Sciatic nerve (tissue), 2 donors: ENCODE results near the gene ERC2. TPM values are rescaled to one million over a fixed set of nuclear protein-coding genes. Genes with fewer than 3 reads are reported as not detected.
"Not testable (repeated sequence)": the region's sequence is repeated elsewhere in the genome, so short reads cannot be mapped to it uniquely, and the experiment has no call there.

Experiments used
- ATAC-seq: fragments of 200-7000 bp; cut with Tn5 transposase; one replicate; pipeline ENCODE4 v1.9.1; 2020; ENCODE audit warnings: mild to moderate bottlenecking, moderate library complexity
- DNase-seq: peaks from one replicate; pipeline ENCODE4 v3.0.0-alpha.2; 2020; ENCODE audit warnings: low spot score
- intact Hi-C: fragments of 100-400 bp; cut with DNase I; formaldehyde crosslinking; loops from one replicate; pipeline ENCODE4 v1.14.2; 2022
- total RNA-seq: library from RNA; stranded (reverse); fragmentation: NEBNext Ultra II Directional; extraction: Animal tissue kit (Norgen Biotek cat#: 25700); gene quantifications from one replicate; pipeline ENCODE4 v1.2.1, GENCODE V29; 2021
- donor health status: DM: no; HTN: no; CAD: no.
- donor health status: DM: no; HTN: no; CAD: no.

The ERC2 gene
- total RNA-seq, 1 donor from 2014 or later: 1.7 TPM

- intact Hi-C loops: no loop called here
- DNase-seq: no peak
- no peak for ATAC-seq
These were observed 180.0 kb downstream of the ERC2 start for GRCh38 chr3:56288258-56288657.

- intact Hi-C loops: no loop called here
- DNase-seq (no peak), ATAC-seq (peak; percentile 65)
These were observed 185.9 kb downstream of the ERC2 start for GRCh38 chr3:56282341-56282740.

GRCh38 chr3:56277236-56277635 is 191.0 kb downstream of the ERC2 start:
- ATAC-seq: no peak
- intact Hi-C loops: no loop called here

GRCh38 chr3:56275120-56275519 is 193.1 kb downstream of the ERC2 start:
- intact Hi-C loops: no loop called here
- DNase-seq: no peak
- ATAC-seq: peak; percentile 78

More at GRCh38 chr3:56277236-56277635, 191.0 kb downstream of the ERC2 start:
- no peak for DNase-seq

- intact Hi-C loops: no loop called here
- ATAC-seq (peak; percentile 66), DNase-seq (no peak)
These were observed 198.3 kb downstream of the ERC2 start for GRCh38 chr3:56269755-56270535.

- ATAC-seq (no peak), DNase-seq (no peak)
- intact Hi-C loops: no loop called here
These were observed 199.5 kb downstream of the ERC2 start for GRCh38 chr3:56268616-56269383.

- intact Hi-C loops, ATAC-seq, DNase-seq: not testable (repeated sequence)
These were observed 206.4 kb downstream of the ERC2 start for GRCh38 chr3:56261852-56262251.

- DNase-seq (no peak), ATAC-seq (no peak)
- intact Hi-C loops: no loop called here
These were observed 208.0 kb downstream of the ERC2 start for GRCh38 chr3:56260262-56260661.

- no peak for ATAC-seq
- intact Hi-C loops: loop anchor here (10.0 kb wide), 2 partner anchors 773 to 1403 kb away; partner anchors contain the start of gene WNT5A
- DNase-seq: no peak
These were observed 210.4 kb downstream of the ERC2 start for GRCh38 chr3:56257826-56258225.

- intact Hi-C loops: loop anchor here (10.0 kb wide), 2 partner anchors 770 to 1400 kb away; partner anchors contain the start of gene WNT5A
- DNase-seq: no peak
- no peak for ATAC-seq
These were observed 213.4 kb downstream of the ERC2 start for GRCh38 chr3:56254835-56255234.

GRCh38 chr3:56253941-56254665 is 214.2 kb downstream of the ERC2 start:
- intact Hi-C loops: loop anchor here (10.0 kb wide), 2 partner anchors 769 to 1399 kb away; partner anchors contain the start of gene WNT5A
- DNase-seq (no peak), ATAC-seq (no peak)

GRCh38 chr3:56251343-56251945 is 216.8 kb downstream of the ERC2 start:
- intact Hi-C loops: loop anchor here (10.0 kb wide), 2 partner anchors 767 to 1397 kb away; partner anchors contain the start of gene WNT5A
- peak; percentile 62 for ATAC-seq
- DNase-seq: peak; percentile 62

- intact Hi-C loops: no loop called here
- ATAC-seq: no peak
These were observed 220.2 kb downstream of the ERC2 start for GRCh38 chr3:56248021-56248420.

GRCh38 chr3:56238299-56238698 is 230.0 kb downstream of the ERC2 start:
- intact Hi-C loops: no loop called here
- ATAC-seq (no peak), DNase-seq (no peak)

More at GRCh38 chr3:56248021-56248420, 220.2 kb downstream of the ERC2 start:
- DNase-seq: no peak

GRCh38 chr3:56233742-56234141 is 234.5 kb downstream of the ERC2 start:
- ATAC-seq (no peak), DNase-seq (no peak)
- intact Hi-C loops: no loop called here

- DNase-seq: no peak
- no peak for ATAC-seq
- intact Hi-C loops: no loop called here
These were observed 239.0 kb downstream of the ERC2 start for GRCh38 chr3:56229311-56229710.

GRCh38 chr3:56222866-56223265 is 245.4 kb downstream of the ERC2 start:
- DNase-seq (no peak), ATAC-seq (no peak)
- intact Hi-C loops: no loop called here

- no peak for ATAC-seq
- no peak for DNase-seq
- intact Hi-C loops: no loop called here
These were observed 248.1 kb downstream of the ERC2 start for GRCh38 chr3:56219894-56220805.
